HG02943 (cell line): ENCODE measurements around the gene MORF4L1.
"Not testable (repeated sequence)": the region's sequence is repeated elsewhere in the genome, so short reads cannot be mapped to it uniquely, and the experiment has no call there.

Experiments used
- ATAC-seq: cut with Tn5 transposase; IDR thresholded peaks from one replicate; pipeline ENCODE4 v1.9.1; 2021; ENCODE audit warnings: mild to moderate bottlenecking, low read depth, moderate library complexity; ENCODE audit not compliant: unreplicated experiment

MORF4L1 gene

GRCh38 chr15:78923480-78924360 is 51.0 kb downstream of the MORF4L1 start:
- ATAC-seq: no peak

- ATAC-seq: no peak
These were observed 52.5 kb downstream of the MORF4L1 start for GRCh38 chr15:78925076-78925624.

- ATAC-seq: no peak
These were observed 53.5 kb downstream of the MORF4L1 start for GRCh38 chr15:78925956-78926743.

GRCh38 chr15:78927077-78927790 is 54.5 kb downstream of the MORF4L1 start:
- no peak for ATAC-seq

GRCh38 chr15:78928176-78928575 is 55.5 kb downstream of the MORF4L1 start:
- not testable (repeated sequence) for ATAC-seq

- no peak for ATAC-seq
These were observed 56.0 kb downstream of the MORF4L1 start for GRCh38 chr15:78928616-78929093.

GRCh38 chr15:78929536-78930264 is 57.0 kb downstream of the MORF4L1 start:
- ATAC-seq: no peak

- ATAC-seq: no peak
These were observed 58.1 kb downstream of the MORF4L1 start for GRCh38 chr15:78930577-78931388.

GRCh38 chr15:78931439-78932257 is 59.0 kb downstream of the MORF4L1 start:
- ATAC-seq: no peak

- no peak for ATAC-seq
These were observed 59.6 kb downstream of the MORF4L1 start for GRCh38 chr15:78932258-78932808.

GRCh38 chr15:78933187-78933822 is 60.6 kb downstream of the MORF4L1 start:
- no peak for ATAC-seq

GRCh38 chr15:78933823-78934654 is 61.3 kb downstream of the MORF4L1 start:
- ATAC-seq: no peak

- no peak for ATAC-seq
These were observed 61.9 kb downstream of the MORF4L1 start for GRCh38 chr15:78934655-78935023.

GRCh38 chr15:78937132-78937739 is 64.5 kb downstream of the MORF4L1 start:
- no peak for ATAC-seq

GRCh38 chr15:78938658-78939488 is 66.2 kb downstream of the MORF4L1 start:
- no peak for ATAC-seq
